B cell (primary cell): ENCODE results near the gene RGS14.

Experiments used
- CTCF ChIP-seq: fragments of 200-600 bp; IDR thresholded peaks from one replicate; pipeline ENCODE4 v1.8.0; 2022; ENCODE audit warnings: antibody characterized with exemption, mild to moderate bottlenecking
- EZH2 ChIP-seq: IDR thresholded peaks from 2 replicates; pipeline ENCODE4 v1.6.1; 2012; ENCODE audit warnings: borderline replicate concordance, low read depth, mild to moderate bottlenecking, moderate library complexity, low read length; ENCODE audit not compliant: insufficient read depth, poor library complexity, severe bottlenecking

- TF ChIP-seq CTCF = peak; percentile 33
- TF ChIP-seq EZH2 = no peak
These were observed 12.9 kb downstream of the RGS14 start for GRCh38 chr5:177370488-177371119.
